ENCODE results near the gene ZNF385A. TPM values are rescaled to one million over a fixed set of nuclear protein-coding genes. Genes with fewer than 3 reads are reported as not detected.

ZNF385A gene
- total RNA-seq, 1 experiment from 2014 or later = 5.7 TPM

GRCh38 chr12:54392485-54393206 is 8.1 kb upstream of the ZNF385A start:
- Mint-ChIP-seq H3K4me1 (peaks cover 48 to 56% of the 10 kb centered on the region in 2 experiments), H3K27ac (no peak overlapping the region; a peak in 1 of 7 replicates), H3K36me3 (ENCODE audit: insufficient read depth in 1 of 3, low read depth in 3 of 3) (peaks cover 3 to 15% (median 6%) of the 10 kb centered on the region in 3 experiments; a peak in 4 of 7 replicates), H3K9me3 (no peaks in the 10 kb centered on the region), H3K27me3 (ENCODE audit: low read depth) (peaks cover 19% of the 10 kb centered on the region), H3K4me3 (peak overlapping the region in 1 of 2 experiments; percentile 41; a peak in 2 of 5 replicates)
- H3K23me2 ChIP-seq (ENCODE audit: insufficient read length, low read depth, low read length, poor library complexity, severe bottlenecking) = peaks cover 18% of the 10 kb centered on the region
- H2BK20ac ChIP-seq (ENCODE audit: low read depth, low read length, poor library complexity, severe bottlenecking) = no peak overlapping the region
- TF ChIP-seq, protein P1, sequence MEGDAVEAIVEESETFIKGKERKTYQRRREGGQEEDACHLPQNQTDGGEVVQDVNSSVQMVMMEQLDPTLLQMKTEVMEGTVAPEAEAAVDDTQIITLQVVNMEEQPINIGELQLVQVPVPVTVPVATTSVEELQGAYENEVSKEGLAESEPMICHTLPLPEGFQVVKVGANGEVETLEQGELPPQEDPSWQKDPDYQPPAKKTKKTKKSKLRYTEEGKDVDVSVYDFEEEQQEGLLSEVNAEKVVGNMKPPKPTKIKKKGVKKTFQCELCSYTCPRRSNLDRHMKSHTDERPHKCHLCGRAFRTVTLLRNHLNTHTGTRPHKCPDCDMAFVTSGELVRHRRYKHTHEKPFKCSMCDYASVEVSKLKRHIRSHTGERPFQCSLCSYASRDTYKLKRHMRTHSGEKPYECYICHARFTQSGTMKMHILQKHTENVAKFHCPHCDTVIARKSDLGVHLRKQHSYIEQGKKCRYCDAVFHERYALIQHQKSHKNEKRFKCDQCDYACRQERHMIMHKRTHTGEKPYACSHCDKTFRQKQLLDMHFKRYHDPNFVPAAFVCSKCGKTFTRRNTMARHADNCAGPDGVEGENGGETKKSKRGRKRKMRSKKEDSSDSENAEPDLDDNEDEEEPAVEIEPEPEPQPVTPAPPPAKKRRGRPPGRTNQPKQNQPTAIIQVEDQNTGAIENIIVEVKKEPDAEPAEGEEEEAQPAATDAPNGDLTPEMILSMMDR (conservative IDR thresholded peaks at IDR 0.05) = no peak
- no peaks in the 10 kb centered on the region for H3K79me1 ChIP-seq (ENCODE audit: insufficient read depth, low read depth, low read length, poor library complexity, severe bottlenecking)
- peak; percentile 27 for DNase-seq
- H2BK12ac ChIP-seq (ENCODE audit: insufficient read length, low read depth, low read length) = no peak overlapping the region
- H3K27ac ChIP-seq (ENCODE audit: insufficient read length, low read depth, low read length) = no peak overlapping the region
- no peak overlapping the region for H4K91ac ChIP-seq (ENCODE audit: insufficient read length, low read depth, low read length)
- H3K9me3 ChIP-seq (ENCODE audit: control insufficient read depth, low read depth, low read length) = no peaks in the 10 kb centered on the region
- no peak overlapping the region for H4K8ac ChIP-seq (replicated peaks; ENCODE audit: insufficient read length, low read depth, low read length)
- no peak overlapping the region for H2BK5ac ChIP-seq (ENCODE audit: insufficient read length, low read length)
- no peak overlapping the region for H3K23ac ChIP-seq (ENCODE audit: insufficient read length, low read depth, low read length)
- H3K9ac ChIP-seq (ENCODE audit: extremely low read depth, insufficient read length, low read length) = no peak overlapping the region
- H3K56ac ChIP-seq (ENCODE audit: insufficient read length, low read depth, low read length) = no peak overlapping the region
- no peaks in the 10 kb centered on the region for H3K27me3 ChIP-seq (ENCODE audit: insufficient read depth, low read length)
- H3T11ph ChIP-seq (ENCODE audit: low read length) = no peak overlapping the region
- H2BK120ac ChIP-seq (ENCODE audit: low read depth, low read length, poor library complexity, severe bottlenecking) = no peak overlapping the region
- no peak overlapping the region for H3K18ac ChIP-seq (ENCODE audit: insufficient read length, low read depth, low read length)
- no peaks in the 10 kb centered on the region for H4K20me1 ChIP-seq (ENCODE audit: control insufficient read depth, insufficient read depth, insufficient read length)
- no peak overlapping the region for H3K4ac ChIP-seq (ENCODE audit: low read depth, low read length)
- no peak overlapping the region for H2AK5ac ChIP-seq (ENCODE audit: insufficient read length, low read length)
- H3K14ac ChIP-seq (ENCODE audit: insufficient read depth, low read length) = no peak overlapping the region
- no peak overlapping the region for H3K4me2 ChIP-seq (ENCODE audit: insufficient read depth, insufficient read length, low read length)
- no peak overlapping the region for H2BK15ac ChIP-seq (ENCODE audit: low read depth, low read length)
- no peak overlapping the region for H2AFZ ChIP-seq (ENCODE audit: low read length)
- no peaks in the 10 kb centered on the region; the same call in 1 of the 2 replicates for H3K79me2 ChIP-seq (ENCODE audit: insufficient read depth, low read length)
- 100% methylated on average over 1 of the region's 8 CpGs for WGBS (ENCODE audit: extremely low coverage, insufficient read length, low lambda C conversion rate)
- H3K4me1 ChIP-seq (ENCODE audit: insufficient read depth, low read length) = peaks cover 13% of the 10 kb centered on the region
- no peak overlapping the region for H4K5ac ChIP-seq (ENCODE audit: insufficient read length, low read depth, low read length)
